ENCODE results near the gene KBTBD8.

KBTBD8 gene

GRCh38 chr3:66997560-66998112, 471 bp upstream of the KBTBD8 start:
- DNase-seq: peak in 10 of 56 donors; percentile 1 to 73 (median 26)

DNA sequence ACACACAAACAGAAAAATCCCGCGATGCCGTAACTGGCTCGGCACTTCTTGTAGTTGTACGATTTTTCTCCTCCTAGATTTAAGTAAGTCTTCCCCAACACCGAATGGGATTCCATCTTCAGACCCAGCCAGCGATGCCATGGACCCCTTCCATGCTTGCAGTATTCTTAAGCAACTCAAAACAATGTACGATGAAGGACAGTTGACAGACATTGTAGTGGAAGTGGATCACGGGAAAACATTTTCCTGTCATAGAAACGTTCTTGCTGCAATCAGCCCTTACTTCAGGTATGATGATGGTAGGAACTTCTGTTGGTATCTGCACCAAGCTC, 763 bp downstream of the KBTBD8 start:
- peak in 3 of 56 donors; percentile 18 to 61 (median 38) for DNase-seq

DNA sequence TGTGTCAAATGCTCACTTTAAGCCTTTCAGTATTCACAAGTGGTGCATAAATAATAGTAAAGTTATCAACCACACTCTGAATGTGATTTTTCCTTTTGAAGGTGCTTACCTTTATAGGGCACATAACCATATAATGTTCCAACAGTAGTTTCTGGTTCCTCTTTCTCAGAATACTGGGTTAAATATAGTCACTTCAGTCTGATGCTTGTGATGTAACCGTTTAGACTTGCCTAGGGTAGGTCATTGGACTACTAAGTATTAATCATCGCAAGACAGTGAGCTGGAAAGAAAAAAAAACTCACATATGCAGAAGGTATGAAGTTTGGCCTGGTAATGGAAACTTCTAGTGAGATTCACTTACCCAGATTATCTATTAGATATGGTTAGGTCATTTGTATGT, 1.9 kb downstream of the KBTBD8 start:
- no peak for DNase-seq

DNA sequence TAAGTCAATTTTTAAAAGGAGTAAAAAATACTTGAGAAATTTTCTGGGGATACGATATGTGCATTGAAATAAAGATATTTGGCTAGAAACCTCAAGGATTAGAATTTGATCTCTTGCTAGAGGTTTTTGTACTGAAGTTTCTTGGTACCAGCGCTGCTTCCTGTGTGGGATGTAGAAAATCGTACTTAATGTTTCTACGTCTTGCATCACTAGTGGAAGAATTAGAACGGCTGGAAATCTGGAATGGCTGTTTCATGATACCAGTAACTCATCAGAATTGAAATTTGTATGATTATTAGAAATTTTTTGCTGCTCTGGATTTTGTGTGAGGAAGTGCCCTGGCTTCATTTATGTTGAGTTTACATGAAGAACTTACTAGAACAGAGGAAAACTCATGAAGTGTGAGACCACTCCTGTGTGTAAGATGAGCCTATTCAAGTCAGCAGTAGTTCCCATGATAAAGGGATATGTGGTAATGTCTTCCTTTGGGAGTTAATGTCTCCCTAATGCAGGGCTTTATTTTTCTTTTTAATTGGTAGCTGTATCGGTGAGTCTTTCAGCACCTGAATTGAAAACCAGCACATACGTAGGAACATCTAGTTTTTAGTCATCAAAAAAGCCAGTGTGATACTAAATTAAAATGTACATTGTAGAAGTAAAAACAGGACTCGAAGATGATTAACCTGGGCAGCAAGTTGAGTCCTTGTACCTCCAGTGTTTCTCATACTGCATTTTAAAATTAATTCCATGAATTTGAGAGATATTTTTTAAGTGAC, 3.2 kb downstream of the KBTBD8 start:
- DNase-seq: peak in 2 of 56 donors; percentile 10 to 16

DNA sequence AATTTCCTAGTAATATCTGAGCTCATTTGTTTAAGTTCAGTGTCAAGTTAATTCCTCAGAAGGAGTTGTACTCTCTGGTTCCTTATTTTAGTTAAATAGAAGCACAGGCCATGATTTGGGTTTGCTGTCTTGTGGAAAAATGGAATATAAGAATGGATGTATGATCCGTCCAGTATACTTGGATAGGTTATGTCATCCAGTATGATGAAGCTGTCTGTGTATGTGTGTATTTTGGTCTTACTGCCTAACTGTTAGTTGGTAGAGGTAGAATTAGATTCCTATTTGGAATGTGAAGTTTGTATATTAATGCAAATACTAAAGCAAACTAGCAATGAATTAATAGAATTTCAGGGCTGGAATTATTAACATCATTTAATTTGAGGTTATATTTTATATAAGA, 7.9 kb downstream of the KBTBD8 start:
- DNase-seq: no peak

- no peak for DNase-seq
Observed at GRCh38 chr3:67006460-67006859, 8.4 kb downstream of the KBTBD8 start.

GRCh38 chr3:67008388-67008787, 10.3 kb downstream of the KBTBD8 start:
- DNase-seq: no peak

- no peak for DNase-seq
Observed at GRCh38 chr3:67009716-67010115, 11.6 kb downstream of the KBTBD8 start.

GRCh38 chr3:67011414-67012131, 13.5 kb downstream of the KBTBD8 start:
- no peak for DNase-seq

DNA sequence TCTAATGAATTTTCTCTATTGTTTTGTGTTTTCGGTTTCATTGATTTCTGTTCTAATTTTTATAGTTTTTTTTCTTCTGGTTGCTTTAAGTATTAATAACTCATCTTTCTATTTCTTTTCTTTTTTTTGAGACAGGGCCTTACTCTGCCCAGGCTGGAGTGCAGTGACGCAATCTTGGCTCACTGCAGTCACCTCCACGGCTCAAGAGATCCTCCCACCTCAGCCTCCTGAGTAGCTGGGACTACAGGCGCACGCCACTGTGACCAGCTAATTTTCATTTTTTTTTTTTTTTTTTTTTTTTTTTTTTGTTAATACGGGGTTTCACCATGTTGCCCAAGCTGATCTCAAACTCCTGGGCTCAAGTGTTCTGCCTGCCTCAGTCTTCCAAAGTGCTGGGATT, 14.5 kb downstream of the KBTBD8 start:
- DNase-seq: no peak

GRCh38 chr3:67015702-67016484, 17.8 kb downstream of the KBTBD8 start:
- DNase-seq: no peak

- no peak for DNase-seq
Observed at GRCh38 chr3:67016522-67017080, 18.5 kb downstream of the KBTBD8 start.

DNA sequence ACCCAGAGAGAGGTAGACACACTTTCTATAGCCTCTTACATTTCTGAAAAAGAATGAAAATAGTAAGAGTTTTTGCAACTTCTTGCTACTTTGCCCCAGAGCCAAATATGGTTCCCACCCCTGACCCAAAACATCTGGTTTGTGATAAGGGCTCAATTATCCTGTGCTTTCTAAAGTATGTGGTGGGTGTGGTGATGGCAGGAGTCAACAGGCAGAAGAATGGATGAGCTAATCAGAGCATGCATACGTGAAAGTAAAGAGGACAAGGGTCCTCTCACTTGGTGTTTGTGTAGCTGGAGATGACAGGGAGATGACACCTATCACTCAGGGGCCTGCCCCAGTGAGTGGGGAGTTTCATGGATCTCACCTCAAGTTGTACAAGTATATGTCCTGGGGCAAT, 19.1 kb downstream of the KBTBD8 start:
- DNase-seq: no peak

GRCh38 chr3:67018105-67018788, 20.1 kb downstream of the KBTBD8 start:
- no peak for DNase-seq

- no peak for DNase-seq
Observed at GRCh38 chr3:67018789-67019526, 20.9 kb downstream of the KBTBD8 start.

- DNase-seq: no peak
Observed at GRCh38 chr3:67028001-67028784, 30.1 kb downstream of the KBTBD8 start.

DNA sequence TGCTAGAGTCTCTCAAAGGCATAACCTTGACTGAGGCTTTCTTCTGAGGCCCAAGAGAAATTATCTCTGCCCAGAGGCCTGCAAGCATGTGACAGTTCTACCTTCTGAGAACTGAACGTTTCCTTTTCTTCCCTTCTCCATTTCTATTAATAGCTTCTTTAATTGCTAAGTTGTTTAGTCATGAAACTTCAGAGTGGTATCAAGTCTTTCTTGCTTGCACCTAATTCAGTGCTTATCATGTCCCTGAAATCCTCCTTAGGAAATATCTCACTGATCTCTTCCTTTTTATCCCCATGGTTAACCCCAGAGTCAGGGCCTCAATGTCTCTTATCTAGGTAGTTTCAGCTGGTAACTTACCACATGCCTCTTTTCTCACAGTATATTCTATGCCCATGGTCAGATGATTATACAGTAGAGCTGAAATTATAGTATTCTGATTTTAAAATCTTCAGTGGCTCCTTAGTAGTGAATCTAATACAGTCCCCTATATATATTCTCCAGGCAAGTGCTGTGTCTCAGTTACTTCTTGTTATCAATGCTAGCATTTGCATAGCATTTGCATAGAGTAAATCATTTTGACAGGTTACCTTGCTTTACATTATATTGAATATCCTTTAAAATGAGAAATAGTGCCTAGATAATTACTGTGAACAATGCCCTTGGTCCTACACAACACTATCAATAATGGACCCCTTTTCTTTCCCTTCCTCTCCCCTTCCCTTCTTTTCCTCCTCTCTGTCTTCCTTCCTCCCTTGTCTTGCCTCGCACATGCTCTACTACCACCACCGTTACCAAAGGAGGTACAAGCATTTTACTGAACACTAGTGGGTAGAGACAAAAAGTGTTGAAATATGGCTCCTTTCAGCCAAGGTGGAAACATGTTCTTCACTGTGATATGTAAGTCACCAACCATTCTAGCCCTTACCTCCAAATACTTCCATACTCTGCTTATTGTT, 33.0 kb downstream of the KBTBD8 start:
- DNase-seq: no peak

DNA sequence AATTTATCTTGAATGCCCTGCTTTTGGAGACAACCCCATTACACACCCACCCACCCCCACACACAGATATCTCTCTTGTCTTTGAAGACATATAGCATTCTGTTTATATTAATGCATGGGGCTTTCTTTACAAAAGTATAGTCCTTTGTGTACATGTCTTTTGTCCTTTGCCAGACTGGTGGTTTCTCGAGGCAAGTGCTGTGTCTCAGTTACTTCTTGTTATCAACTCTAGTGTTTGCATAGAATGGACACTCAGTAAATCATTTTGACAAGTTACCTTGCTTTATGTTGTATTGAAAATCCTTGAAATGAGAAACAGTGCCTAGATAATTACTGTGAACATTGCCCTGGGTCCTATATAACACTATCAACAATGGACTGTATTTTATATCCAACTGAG, 33.9 kb downstream of the KBTBD8 start:
- no peak for DNase-seq
